Keratinocyte (primary cell): Measurements from ENCODE around the gene RNU7-1. TPM values are rescaled to one million over a fixed set of nuclear protein-coding genes. Genes with fewer than 3 reads are reported as not detected.

Source experiments
- DNase-seq: peaks from one replicate; pipeline ENCODE4 v3.0.0-alpha.2; 2011; ENCODE audit warnings: low read depth, missing footprints, low spot score
- FAIRE-seq: peaks from 2 replicates; lab custom pipeline; 2011; peaks lifted over from hg19 to GRCh38; lab: Jason Lieb, UNC
- H2AFZ ChIP-seq: 2 replicates; pipeline ENCODE4 v1.6.0; 2012; ENCODE audit warnings: low read length, control low read depth, inconsistent platforms; ENCODE audit not compliant: control insufficient read depth
- H3K27ac ChIP-seq: 2 replicates; pipeline ENCODE4 v1.5.1; 2011; ENCODE audit warnings: low read length; ENCODE audit not compliant: control insufficient read depth, insufficient read depth
- H3K27me3 ChIP-seq: 3 replicates; pipeline ENCODE4 v1.6.0; 2011; ENCODE audit warnings: low read length; ENCODE audit not compliant: control insufficient read depth, insufficient read depth; ENCODE audit errors: extremely low read depth
- H3K36me3 ChIP-seq, 2 experiments: 2 replicates in 1 of 2; 3 replicates in 1 of 2; pipeline ENCODE4 v1.5.1; 2011; ENCODE audit warnings: low read length in 2 of 2, mild to moderate bottlenecking in 1 of 2; ENCODE audit not compliant: control insufficient read depth in 2 of 2, insufficient read depth in 2 of 2; ENCODE audit errors: extremely low read depth in 1 of 2
- H3K4me1 ChIP-seq: 3 replicates; pipeline ENCODE4 v1.5.1; 2011; ENCODE audit warnings: low read length; ENCODE audit not compliant: control insufficient read depth, insufficient read depth; ENCODE audit errors: extremely low read depth
- H3K4me2 ChIP-seq: 3 replicates; pipeline ENCODE4 v1.6.0; 2011; ENCODE audit warnings: low read depth, low read length; ENCODE audit not compliant: control insufficient read depth, insufficient read depth; ENCODE audit errors: extremely low read depth
- H3K4me3 ChIP-seq, 3 experiments: fragments of 200-600 bp in 1 of 3; sonication (generic) in 1 of 3; 2 replicates in 2 of 3; 3 replicates in 1 of 3; pipeline ENCODE4 v1.5.1; 2011 to 2016; ENCODE audit warnings: low read length in 3 of 3, mild to moderate bottlenecking in 3 of 3, control low read depth in 2 of 3, inconsistent platforms in 1 of 3, low read depth in 1 of 3, mixed read lengths in 1 of 3, mixed run types in 1 of 3, moderate library complexity in 1 of 3; ENCODE audit not compliant: control insufficient read depth in 2 of 3, insufficient read depth in 2 of 3; ENCODE audit errors: extremely low read depth in 1 of 3
- H3K79me2 ChIP-seq: 2 replicates; pipeline ENCODE4 v1.6.0; 2012; ENCODE audit warnings: low read length; ENCODE audit not compliant: control insufficient read depth, insufficient read depth
- H3K9ac ChIP-seq: 3 replicates; pipeline ENCODE4 v1.6.0; 2011; ENCODE audit warnings: low read length; ENCODE audit not compliant: control insufficient read depth, insufficient read depth; ENCODE audit errors: extremely low read depth
- H3K9me1 ChIP-seq: 3 replicates; pipeline ENCODE4 v1.6.0; 2011; ENCODE audit warnings: low read length; ENCODE audit not compliant: control insufficient read depth, insufficient read depth; ENCODE audit errors: extremely low read depth
- H3K9me3 ChIP-seq: 2 replicates; pipeline ENCODE4 v1.5.1; 2012; ENCODE audit warnings: low read depth, low read length; ENCODE audit not compliant: control insufficient read depth
- H4K20me1 ChIP-seq: 3 replicates; pipeline ENCODE4 v1.6.0; 2011; ENCODE audit warnings: low read length; ENCODE audit not compliant: control insufficient read depth, insufficient read depth; ENCODE audit errors: extremely low read depth
- CTCF ChIP-seq, 3 experiments: IDR thresholded peaks in 1 of 3; conservative IDR thresholded peaks in 1 of 3; optimal IDR thresholded peaks in 1 of 3; 2 replicates in 2 of 3; 3 replicates in 1 of 3; pipeline versions ENCODE3 to v1.5.1; 2011; ENCODE audit warnings: low read length in 3 of 3, mild to moderate bottlenecking in 3 of 3, moderate library complexity in 2 of 3, control low read depth in 1 of 3, inconsistent platforms in 1 of 3; ENCODE audit not compliant: insufficient read depth in 2 of 3; ENCODE audit errors: extremely low read depth in 1 of 3
- EZH2 ChIP-seq: IDR thresholded peaks from one replicate; pipeline ENCODE4 v1.6.1; 2012; ENCODE audit warnings: inconsistent platforms, mild to moderate bottlenecking, low read length, moderate library complexity
- dilution Hi-C: fragments of 300-500 bp; cut with MboI; formaldehyde crosslinking; loops from one replicate; pipeline ENCODE4 v1.7.0; 2020; ENCODE audit warnings: low sequenced_read_pairs; ENCODE audit not compliant: extremely low pct_ligation_motif_present
- polyA plus RNA-seq, 5 experiments: library from polyadenylated mRNA; depleted of rRNA in 3 of 5; stranded (reverse) in 3 of 5; stranded (forward) in 1 of 5; unstranded in 1 of 5; fragments of >200 nt; gene quantifications; 1 replicate in 1 of 5; 2 replicates in 3 of 5; 3 replicates in 1 of 5; pipeline versions ENCODE4 v1.2.1 to v1.2.3, GENCODE V29; 2011 to 2012; ENCODE audit warnings: missing spikeins in 2 of 5, low read depth in 1 of 5, low replicate concordance in 1 of 5

Gene RNU7-1
- polyA plus RNA-seq, 1 donor (not counting 4 experiments of a cell fraction or from before 2014, with no cell fraction given): not detected

- Histone ChIP-seq H3K4me1 (peaks cover 12% of the 10 kb centered on the region), H3K9me1 (peaks cover 3% of the 10 kb centered on the region), H3K9me3 (no peaks in the 10 kb centered on the region), H4K20me1 (peaks cover 4% of the 10 kb centered on the region), H3K27me3 (no peaks in the 10 kb centered on the region), H2AFZ (no peak overlapping the region), H3K36me3 (peaks cover 12 to 14% of the 10 kb centered on the region in 2 experiments), H3K9ac (peak overlapping the region; percentile 6), H3K79me2 (peaks cover 38% of the 10 kb centered on the region), H3K4me2 (no peak overlapping the region), H3K4me3 (no peak overlapping the region), H3K27ac (no peak overlapping the region)
- TF ChIP-seq CTCF (optimal IDR thresholded peaks at IDR 0.05 in 1 of 3, IDR thresholded peaks at IDR 0.05 in 1 of 3, conservative IDR thresholded peaks at IDR 0.05 in 1 of 3; ENCODE audit: extremely low read depth in 1 of 3, insufficient read depth in 2 of 3, low read length in 3 of 3): no peak
- no peak for TF ChIP-seq EZH2
- dilution Hi-C loops: no loop called here
- FAIRE-seq (no peak), DNase-seq (no peak)
These were observed 10.8 kb upstream of the RNU7-1 start for GRCh38 chr12:6932766-6933165.

DNA sequence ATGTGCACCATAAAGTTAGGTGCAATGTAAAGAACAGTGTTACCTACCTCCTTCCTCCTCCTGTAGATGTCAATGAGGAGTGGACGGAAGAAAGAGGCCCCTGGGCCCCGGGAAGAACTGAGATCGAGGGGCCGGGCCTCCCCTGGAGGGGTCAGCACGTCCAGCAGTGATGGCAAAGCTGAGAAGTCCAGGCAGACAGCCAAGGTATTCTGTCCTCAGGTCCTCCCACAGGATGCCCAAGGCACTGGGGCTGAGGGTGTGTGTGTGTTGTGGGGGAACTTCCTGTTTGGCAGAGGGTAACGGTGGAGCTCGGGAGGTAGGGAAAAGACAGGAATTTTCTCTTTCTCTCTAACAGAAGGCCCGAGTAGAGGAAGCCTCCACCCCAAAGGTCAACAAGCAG is 9.5 kb upstream of the RNU7-1 start:
- Histone ChIP-seq H3K27me3 (no peaks in the 10 kb centered on the region), H3K9me3 (no peaks in the 10 kb centered on the region), H3K79me2 (peaks cover 30% of the 10 kb centered on the region), H2AFZ (no peak overlapping the region), H3K4me3 (no peak overlapping the region), H3K9me1 (peaks cover 3% of the 10 kb centered on the region), H3K4me1 (peaks cover 16% of the 10 kb centered on the region), H3K4me2 (no peak overlapping the region), H3K9ac (no peak overlapping the region), H3K36me3 (peaks cover 16 to 20% of the 10 kb centered on the region in 2 experiments), H3K27ac (no peak overlapping the region), H4K20me1 (peaks cover 4% of the 10 kb centered on the region)
- dilution Hi-C loops: no loop called here
- TF ChIP-seq CTCF (optimal IDR thresholded peaks at IDR 0.05 in 1 of 3, IDR thresholded peaks at IDR 0.05 in 1 of 3, conservative IDR thresholded peaks at IDR 0.05 in 1 of 3; ENCODE audit: extremely low read depth in 1 of 3, insufficient read depth in 2 of 3, low read length in 3 of 3): no peak
- no peak for FAIRE-seq
- no peak for DNase-seq
